ENCODE data around the gene YY1.

Gene YY1

DNA sequence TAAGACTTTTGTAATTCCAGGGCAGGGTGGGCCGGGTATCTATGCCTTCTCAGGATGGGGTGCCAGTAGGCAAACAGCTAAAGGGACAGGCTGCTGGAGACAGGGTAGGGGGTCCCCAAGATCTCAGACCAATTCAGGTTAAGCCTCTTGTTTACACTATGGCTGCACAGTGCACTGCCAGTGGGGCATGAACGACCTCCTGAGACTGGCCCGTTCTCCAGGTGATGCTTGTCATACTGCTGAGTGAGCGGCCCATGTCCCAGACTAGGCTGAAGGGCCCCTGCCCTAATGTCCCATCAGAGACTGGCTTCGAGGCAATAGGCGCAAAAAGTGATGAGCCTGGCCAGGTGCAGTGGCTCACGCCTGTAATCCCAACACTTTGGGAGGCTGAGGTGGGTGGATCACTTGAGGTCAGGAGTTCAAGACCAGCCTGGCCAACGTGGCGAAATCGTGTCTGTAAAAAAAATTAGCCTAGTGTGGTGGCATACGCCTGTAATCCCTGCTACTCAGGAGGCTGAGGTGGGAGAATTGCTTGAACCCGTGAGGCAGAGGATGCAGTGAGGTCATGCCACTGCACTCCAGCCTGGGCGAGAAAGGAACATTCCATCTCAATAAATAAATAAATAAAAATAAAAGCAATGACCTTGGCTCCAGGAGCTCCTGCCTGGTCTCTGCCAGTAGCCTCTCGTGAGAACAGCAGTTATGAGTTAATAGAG, 54.7 kb downstream of the YY1 start:
- TF ChIP-seq, protein P1, sequence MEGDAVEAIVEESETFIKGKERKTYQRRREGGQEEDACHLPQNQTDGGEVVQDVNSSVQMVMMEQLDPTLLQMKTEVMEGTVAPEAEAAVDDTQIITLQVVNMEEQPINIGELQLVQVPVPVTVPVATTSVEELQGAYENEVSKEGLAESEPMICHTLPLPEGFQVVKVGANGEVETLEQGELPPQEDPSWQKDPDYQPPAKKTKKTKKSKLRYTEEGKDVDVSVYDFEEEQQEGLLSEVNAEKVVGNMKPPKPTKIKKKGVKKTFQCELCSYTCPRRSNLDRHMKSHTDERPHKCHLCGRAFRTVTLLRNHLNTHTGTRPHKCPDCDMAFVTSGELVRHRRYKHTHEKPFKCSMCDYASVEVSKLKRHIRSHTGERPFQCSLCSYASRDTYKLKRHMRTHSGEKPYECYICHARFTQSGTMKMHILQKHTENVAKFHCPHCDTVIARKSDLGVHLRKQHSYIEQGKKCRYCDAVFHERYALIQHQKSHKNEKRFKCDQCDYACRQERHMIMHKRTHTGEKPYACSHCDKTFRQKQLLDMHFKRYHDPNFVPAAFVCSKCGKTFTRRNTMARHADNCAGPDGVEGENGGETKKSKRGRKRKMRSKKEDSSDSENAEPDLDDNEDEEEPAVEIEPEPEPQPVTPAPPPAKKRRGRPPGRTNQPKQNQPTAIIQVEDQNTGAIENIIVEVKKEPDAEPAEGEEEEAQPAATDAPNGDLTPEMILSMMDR (conservative IDR thresholded peaks at IDR 0.05) = no peak
- H3K27ac ChIP-seq = no peak overlapping the region

DNA sequence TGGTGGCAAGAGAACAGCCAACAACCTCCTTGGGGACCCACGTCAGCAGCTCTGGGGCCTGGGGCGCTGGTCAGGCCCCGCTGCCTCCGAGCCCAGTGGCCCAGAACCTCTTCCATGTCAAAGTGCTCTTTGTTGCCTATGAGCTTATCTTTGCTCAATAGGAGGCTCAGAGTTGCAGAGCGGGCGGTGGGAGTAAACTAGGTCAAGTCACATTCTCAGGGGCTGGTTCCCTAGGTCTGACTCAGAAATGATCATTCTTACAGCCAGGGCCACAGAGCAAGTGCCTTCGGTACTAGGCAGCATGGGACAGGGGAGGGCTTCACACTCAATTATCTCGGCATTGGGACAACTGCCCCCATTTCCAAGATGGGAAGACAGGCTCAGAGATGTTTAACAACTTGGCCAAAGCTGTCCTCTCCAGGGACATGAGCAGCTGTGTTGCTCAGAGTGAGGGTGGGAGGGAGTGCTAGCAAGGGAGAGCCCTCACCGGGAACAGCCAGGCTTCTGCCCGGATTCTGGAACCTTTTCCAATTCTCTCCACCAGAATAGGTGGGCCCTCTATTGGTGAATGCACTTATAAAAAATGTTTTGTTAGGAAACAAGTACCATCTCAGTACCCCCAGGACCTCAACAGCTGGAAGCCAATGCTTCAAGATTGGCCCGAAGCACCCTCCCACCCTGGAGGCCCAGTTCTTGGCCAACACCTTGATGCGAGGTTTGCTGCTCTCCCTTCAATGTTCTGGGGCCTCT, 55.4 kb downstream of the YY1 start:
- no peak overlapping the region for H3K27ac ChIP-seq
- TF ChIP-seq, protein P1 (conservative IDR thresholded peaks at IDR 0.05) = no peak

DNA sequence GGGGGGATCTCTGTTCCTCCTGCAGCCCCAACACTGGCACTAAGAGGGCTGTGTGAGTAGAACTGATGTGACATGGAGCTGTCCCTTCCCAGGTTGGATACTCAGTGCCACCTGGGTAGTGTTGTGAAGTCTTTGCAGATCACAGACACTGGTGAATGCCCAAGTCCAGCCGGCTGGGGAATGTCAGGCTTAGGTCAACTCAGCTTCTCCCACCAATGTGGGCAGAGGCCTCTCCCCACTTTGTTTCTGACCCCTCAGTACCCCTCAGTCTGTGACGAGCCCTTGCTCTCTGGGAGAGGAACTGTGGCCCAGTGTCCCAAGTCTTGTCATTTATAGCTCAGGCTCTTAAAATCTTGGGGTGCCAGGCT, 56.0 kb downstream of the YY1 start:
- no peak overlapping the region for H3K27ac ChIP-seq
- TF ChIP-seq, protein P1 (conservative IDR thresholded peaks at IDR 0.05) = no peak

DNA sequence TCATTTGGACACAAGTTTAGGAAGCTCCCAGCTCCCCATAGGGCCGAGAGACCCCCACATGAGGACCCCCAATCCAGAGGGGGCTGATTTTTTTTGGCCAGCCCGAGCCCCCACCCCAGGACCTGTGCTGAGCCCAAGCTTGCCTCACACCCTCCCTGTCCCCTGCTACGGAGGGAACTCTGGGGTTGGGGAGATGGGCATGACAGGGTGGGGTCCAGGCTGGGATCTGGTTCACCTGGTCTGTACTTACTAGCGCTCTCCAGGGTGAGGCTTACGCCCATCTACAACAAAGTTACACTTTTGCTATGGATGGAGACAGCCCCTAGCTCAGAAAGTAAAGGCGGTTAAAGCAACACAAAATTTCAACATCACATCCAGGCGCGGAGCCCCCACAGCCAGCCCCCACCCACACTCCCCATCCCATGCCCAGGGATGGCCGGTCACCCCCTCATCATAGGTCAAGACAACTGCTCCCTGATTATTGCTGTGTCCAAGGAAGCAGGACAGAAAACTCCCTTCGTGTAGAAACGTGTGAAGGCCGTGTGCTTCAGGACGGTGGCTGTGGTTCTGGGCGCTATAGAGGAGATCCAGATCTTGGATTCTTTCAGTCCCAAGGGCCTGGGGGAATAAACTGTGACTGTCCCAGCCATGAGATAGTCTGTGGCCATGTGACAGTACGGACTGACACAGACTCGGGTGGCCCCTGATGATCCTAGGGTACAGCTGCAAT, 56.6 kb downstream of the YY1 start:
- no peak overlapping the region for H3K27ac ChIP-seq
- TF ChIP-seq, protein P1 (conservative IDR thresholded peaks at IDR 0.05) = no peak

DNA sequence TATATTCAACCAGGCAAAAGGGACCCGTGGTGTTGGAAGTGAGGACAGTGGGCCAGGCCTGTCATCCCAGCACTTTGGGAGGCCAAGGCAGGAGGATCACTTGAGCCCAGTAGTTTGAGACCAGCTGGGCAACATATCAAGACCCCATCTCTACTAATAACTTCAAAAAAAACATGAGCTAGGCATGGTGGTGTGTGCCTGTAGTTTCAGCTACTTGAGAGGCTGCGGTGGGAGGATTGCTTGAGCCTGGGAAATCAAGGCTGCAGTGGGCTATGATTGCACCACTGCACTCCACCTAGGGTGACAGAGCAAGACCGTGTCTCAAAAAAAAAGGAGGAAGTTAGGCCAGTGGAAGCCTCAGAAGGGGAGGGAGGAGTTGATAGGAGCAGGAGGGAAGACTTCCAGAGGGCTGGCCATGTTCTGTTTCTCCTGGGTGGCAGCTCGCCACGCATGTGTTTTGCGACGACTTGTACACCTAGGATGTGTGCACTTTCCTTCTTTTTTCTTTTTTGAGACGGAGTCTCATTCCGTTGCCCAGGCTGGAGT, 57.2 kb downstream of the YY1 start:
- H3K27ac ChIP-seq = 0 out of 2 replicates have a peak overlapping the region, but pooled peaks have one; percentile 22
- TF ChIP-seq, protein P1 (conservative IDR thresholded peaks at IDR 0.05) = no peak

DNA sequence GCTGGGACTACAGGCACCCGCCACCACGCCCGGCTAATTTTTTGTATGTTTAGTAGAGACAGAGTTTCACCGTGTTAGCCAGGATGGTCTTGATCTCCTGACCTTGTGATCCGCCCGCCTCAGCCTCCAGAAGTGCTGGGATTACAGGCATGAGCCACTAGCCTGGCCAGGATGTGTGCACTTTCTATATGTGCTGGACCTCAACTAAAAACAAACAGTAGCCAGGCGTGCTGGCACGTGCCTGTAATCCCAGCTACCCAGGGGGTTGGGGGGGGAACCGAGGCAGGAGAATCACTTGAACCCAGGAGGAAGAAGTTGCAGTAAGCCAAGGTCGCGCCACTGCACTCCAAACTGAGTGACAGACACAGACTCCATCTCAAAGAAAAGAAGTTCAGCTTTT, 57.8 kb downstream of the YY1 start:
- peak overlapping the region; percentile 22; the same call in 1 of the 2 replicates for H3K27ac ChIP-seq

DNA sequence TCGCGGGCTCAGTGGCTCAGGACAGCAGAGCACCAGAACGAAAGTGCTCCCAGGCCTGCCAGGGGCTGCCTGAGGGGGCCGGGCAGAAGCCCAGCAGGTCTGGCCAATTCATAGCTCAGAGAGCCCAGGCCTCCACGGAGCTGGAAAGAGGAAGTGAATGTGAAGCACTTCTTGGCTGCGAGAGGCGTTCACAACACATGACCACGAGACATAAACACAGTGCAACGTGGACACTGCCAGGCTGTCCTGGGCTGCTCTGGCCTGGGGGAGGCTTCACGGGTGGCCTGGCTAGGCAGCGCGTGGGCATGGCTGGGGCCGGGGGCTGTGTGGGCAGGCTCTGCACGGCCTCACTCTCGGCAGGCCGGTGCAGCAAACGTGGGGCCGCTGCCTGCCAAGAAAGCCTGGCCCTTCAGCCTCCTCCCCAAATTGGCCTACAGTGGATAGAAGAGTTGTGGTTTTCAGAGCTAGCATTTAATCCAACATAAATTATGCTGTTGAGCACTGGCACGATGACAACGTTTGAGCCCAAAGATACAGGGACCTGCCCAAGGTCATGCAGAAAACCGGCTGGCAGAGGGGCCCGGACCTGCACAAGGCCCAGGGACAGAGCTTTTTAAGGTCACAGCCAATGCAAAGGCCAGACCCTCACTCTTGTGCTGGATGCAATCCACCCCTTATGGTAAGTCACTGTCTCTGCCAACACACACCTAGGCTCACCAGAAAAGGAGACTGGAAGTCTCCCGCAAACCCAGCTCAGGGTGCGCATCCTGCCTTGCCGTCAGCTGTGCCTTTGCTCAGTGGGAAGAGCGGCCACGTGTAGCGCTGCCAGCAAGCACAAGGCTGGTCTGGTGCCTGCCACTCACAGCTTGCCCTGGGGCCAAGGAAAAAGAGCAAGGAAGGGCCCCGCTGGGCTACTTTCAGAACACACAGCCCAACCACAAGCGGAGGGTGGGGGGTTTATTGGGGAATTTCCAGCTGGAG, 58.7 kb downstream of the YY1 start:
- H3K27ac ChIP-seq = peak overlapping the region; percentile 22; the same call in 1 of the 2 replicates
- TF ChIP-seq, protein P1 (conservative IDR thresholded peaks at IDR 0.05) = no peak

Data from VCaP (cell line).